Activated T-helper 1 cell treated with Interleukin-2 at 50 U/mL for 16 hours (primary cell): ENCODE results near the gene MADCAM1.
"Not testable (repeated sequence)": the region's sequence is repeated elsewhere in the genome, so short reads cannot be mapped to it uniquely, and the experiment has no call there.

Experiments used
- DNase-seq: peaks from one replicate; pipeline ENCODE4 v3.0.0-alpha.2; 2020; ENCODE audit warnings: low read depth

The MADCAM1 gene

GRCh38 chr19:496112-496665, at the start of gene MADCAM1:
Gene MADCAM1 (plus strand): TSS chr19:496486. CDS start chr19:496500, 14 bp downstream.
- DNase-seq = no peak

- no peak for DNase-seq
Measured at GRCh38 chr19:447064-447426, 49.2 kb upstream of the MADCAM1 start.

- DNase-seq = no peak
Measured at GRCh38 chr19:447816-448560, 48.3 kb upstream of the MADCAM1 start.

GRCh38 chr19:449916-450315, 46.4 kb upstream of the MADCAM1 start:
- DNase-seq = no peak

- DNase-seq = not testable (repeated sequence)
Measured at GRCh38 chr19:450912-451481, 45.3 kb upstream of the MADCAM1 start.

- DNase-seq = no peak
Measured at GRCh38 chr19:452829-453228, 43.5 kb upstream of the MADCAM1 start.

- DNase-seq = no peak
Measured at GRCh38 chr19:453606-454005, 42.7 kb upstream of the MADCAM1 start.

- DNase-seq = no peak
Measured at GRCh38 chr19:455031-455705, 41.1 kb upstream of the MADCAM1 start.

- no peak for DNase-seq
Measured at GRCh38 chr19:455851-456546, 40.3 kb upstream of the MADCAM1 start.

- no peak for DNase-seq
Measured at GRCh38 chr19:456547-457110, 39.7 kb upstream of the MADCAM1 start.

- DNase-seq = no peak
Measured at GRCh38 chr19:457636-458035, 38.6 kb upstream of the MADCAM1 start.

- DNase-seq = no peak
Measured at GRCh38 chr19:458091-459042, 37.9 kb upstream of the MADCAM1 start.

- peak; percentile 13 for DNase-seq
Measured at GRCh38 chr19:459724-460511, 36.4 kb upstream of the MADCAM1 start.

GRCh38 chr19:460877-461720, 35.2 kb upstream of the MADCAM1 start, which contains the start of gene SHC2:
Gene SHC2 (minus strand): TSS chr19:461033. CDS start chr19:460996, 37 bp downstream.
- DNase-seq = no peak

- DNase-seq = no peak
Measured at GRCh38 chr19:461721-462551, 34.4 kb upstream of the MADCAM1 start.

GRCh38 chr19:463483-464207, 32.6 kb upstream of the MADCAM1 start:
- DNase-seq = no peak

- no peak for DNase-seq
Measured at GRCh38 chr19:464208-464545, 32.1 kb upstream of the MADCAM1 start.
